Measurements from ENCODE around the gene PRKAG1. TPM values are rescaled to one million over a fixed set of nuclear protein-coding genes. Genes with fewer than 3 reads are reported as not detected.

Gene PRKAG1
- polyA plus RNA-seq, 1 donor from 2014 or later: 71.0 TPM

- Histone ChIP-seq H3K27ac (ENCODE audit: low read length) (no peak overlapping the region), H3F3A (ENCODE audit: insufficient read depth, low read length, poor library complexity, severe bottlenecking) (no peaks in the 10 kb centered on the region), H3K4me3 (ENCODE audit: low read length) (peak overlapping the region; percentile 97), H3K9me3 (ENCODE audit: low read length) (no peaks in the 10 kb centered on the region), H2AFZ (ENCODE audit: low read depth, low read length) (no peak overlapping the region), H3K4me2 (ENCODE audit: low read length) (peak overlapping the region; percentile 97), H3K27me3 (ENCODE audit: insufficient read depth, low read depth, low read length) (no peaks in the 10 kb centered on the region), H4K20me1 (ENCODE audit: insufficient read depth) (peaks cover 28% of the 10 kb centered on the region), H3K36me3 (ENCODE audit: insufficient read depth, low read length) (no peaks in the 10 kb centered on the region), H3K9me2 (ENCODE audit: insufficient read depth, low read length) (no peaks in the 10 kb centered on the region), H3K79me2 (replicated peaks; ENCODE audit: insufficient read depth, low read length) (peaks cover 59% of the 10 kb centered on the region), H3K9ac (ENCODE audit: low read length) (peak overlapping the region; percentile 99)
- TF ChIP-seq TAF1 (IDR thresholded peaks at IDR 0.05; ENCODE audit: low read depth) (no peak), EP300 (conservative IDR thresholded peaks at IDR 0.05; ENCODE audit: poor library complexity, severe bottlenecking) (no peak), MXI1 (conservative IDR thresholded peaks at IDR 0.05; ENCODE audit: poor library complexity, severe bottlenecking) (no peak), RAD21 (conservative IDR thresholded peaks at IDR 0.05) (no peak), SMC3 (conservative IDR thresholded peaks at IDR 0.05; ENCODE audit: poor library complexity) (no peak), POLR2AphosphoS5 (IDR thresholded peaks at IDR 0.05) (no peak), EZH2 (IDR thresholded peaks at IDR 0.05; ENCODE audit: borderline replicate concordance, insufficient read depth, low read length, poor library complexity, severe bottlenecking) (no peak)
- TF ChIP-seq, protein P1, sequence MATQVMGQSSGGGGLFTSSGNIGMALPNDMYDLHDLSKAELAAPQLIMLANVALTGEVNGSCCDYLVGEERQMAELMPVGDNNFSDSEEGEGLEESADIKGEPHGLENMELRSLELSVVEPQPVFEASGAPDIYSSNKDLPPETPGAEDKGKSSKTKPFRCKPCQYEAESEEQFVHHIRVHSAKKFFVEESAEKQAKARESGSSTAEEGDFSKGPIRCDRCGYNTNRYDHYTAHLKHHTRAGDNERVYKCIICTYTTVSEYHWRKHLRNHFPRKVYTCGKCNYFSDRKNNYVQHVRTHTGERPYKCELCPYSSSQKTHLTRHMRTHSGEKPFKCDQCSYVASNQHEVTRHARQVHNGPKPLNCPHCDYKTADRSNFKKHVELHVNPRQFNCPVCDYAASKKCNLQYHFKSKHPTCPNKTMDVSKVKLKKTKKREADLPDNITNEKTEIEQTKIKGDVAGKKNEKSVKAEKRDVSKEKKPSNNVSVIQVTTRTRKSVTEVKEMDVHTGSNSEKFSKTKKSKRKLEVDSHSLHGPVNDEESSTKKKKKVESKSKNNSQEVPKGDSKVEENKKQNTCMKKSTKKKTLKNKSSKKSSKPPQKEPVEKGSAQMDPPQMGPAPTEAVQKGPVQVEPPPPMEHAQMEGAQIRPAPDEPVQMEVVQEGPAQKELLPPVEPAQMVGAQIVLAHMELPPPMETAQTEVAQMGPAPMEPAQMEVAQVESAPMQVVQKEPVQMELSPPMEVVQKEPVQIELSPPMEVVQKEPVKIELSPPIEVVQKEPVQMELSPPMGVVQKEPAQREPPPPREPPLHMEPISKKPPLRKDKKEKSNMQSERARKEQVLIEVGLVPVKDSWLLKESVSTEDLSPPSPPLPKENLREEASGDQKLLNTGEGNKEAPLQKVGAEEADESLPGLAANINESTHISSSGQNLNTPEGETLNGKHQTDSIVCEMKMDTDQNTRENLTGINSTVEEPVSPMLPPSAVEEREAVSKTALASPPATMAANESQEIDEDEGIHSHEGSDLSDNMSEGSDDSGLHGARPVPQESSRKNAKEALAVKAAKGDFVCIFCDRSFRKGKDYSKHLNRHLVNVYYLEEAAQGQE (IDR thresholded peaks at IDR 0.05; ENCODE audit: borderline replicate concordance): no peak
- TF ChIP-seq, protein P2, sequence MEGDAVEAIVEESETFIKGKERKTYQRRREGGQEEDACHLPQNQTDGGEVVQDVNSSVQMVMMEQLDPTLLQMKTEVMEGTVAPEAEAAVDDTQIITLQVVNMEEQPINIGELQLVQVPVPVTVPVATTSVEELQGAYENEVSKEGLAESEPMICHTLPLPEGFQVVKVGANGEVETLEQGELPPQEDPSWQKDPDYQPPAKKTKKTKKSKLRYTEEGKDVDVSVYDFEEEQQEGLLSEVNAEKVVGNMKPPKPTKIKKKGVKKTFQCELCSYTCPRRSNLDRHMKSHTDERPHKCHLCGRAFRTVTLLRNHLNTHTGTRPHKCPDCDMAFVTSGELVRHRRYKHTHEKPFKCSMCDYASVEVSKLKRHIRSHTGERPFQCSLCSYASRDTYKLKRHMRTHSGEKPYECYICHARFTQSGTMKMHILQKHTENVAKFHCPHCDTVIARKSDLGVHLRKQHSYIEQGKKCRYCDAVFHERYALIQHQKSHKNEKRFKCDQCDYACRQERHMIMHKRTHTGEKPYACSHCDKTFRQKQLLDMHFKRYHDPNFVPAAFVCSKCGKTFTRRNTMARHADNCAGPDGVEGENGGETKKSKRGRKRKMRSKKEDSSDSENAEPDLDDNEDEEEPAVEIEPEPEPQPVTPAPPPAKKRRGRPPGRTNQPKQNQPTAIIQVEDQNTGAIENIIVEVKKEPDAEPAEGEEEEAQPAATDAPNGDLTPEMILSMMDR (IDR thresholded peaks at IDR 0.05; ENCODE audit: poor library complexity, severe bottlenecking): no peak
Observed at GRCh38 chr12:49059045-49059298, 40.4 kb upstream of the PRKAG1 start.

- Histone ChIP-seq H3K36me3 (ENCODE audit: insufficient read depth, low read length) (no peaks in the 10 kb centered on the region), H3K4me3 (ENCODE audit: low read length) (peak overlapping the region; percentile 97), H3K9me3 (ENCODE audit: low read length) (no peaks in the 10 kb centered on the region), H3K79me2 (replicated peaks; ENCODE audit: insufficient read depth, low read length) (peaks cover 59% of the 10 kb centered on the region), H3K27me3 (ENCODE audit: insufficient read depth, low read depth, low read length) (no peaks in the 10 kb centered on the region), H3K4me2 (ENCODE audit: low read length) (peak overlapping the region; percentile 97), H2AFZ (ENCODE audit: low read depth, low read length) (no peak overlapping the region), H3F3A (ENCODE audit: insufficient read depth, low read length, poor library complexity, severe bottlenecking) (no peaks in the 10 kb centered on the region), H3K9me2 (ENCODE audit: insufficient read depth, low read length) (no peaks in the 10 kb centered on the region), H4K20me1 (ENCODE audit: insufficient read depth) (peaks cover 28% of the 10 kb centered on the region), H3K9ac (ENCODE audit: low read length) (peak overlapping the region; percentile 99), H3K27ac (ENCODE audit: low read length) (no peak overlapping the region)
- no peak for TF ChIP-seq POLR2AphosphoS5 (IDR thresholded peaks at IDR 0.05)
- TF ChIP-seq, protein P1 (IDR thresholded peaks at IDR 0.05; ENCODE audit: borderline replicate concordance): no peak
- TF ChIP-seq EP300 (conservative IDR thresholded peaks at IDR 0.05; ENCODE audit: poor library complexity, severe bottlenecking): no peak
- no peak for TF ChIP-seq SMC3 (conservative IDR thresholded peaks at IDR 0.05; ENCODE audit: poor library complexity)
Observed at GRCh38 chr12:49058366-49059044, 39.9 kb upstream of the PRKAG1 start.
